ENCODE measurements around the gene POLE. TPM values are rescaled to one million over a fixed set of nuclear protein-coding genes. Genes with fewer than 3 reads are reported as not detected.

Gene POLE
- total RNA-seq, 4 donors from 2014 or later: 25.8 to 66.0 (median 36.9) TPM

- WGBS, 2 donors: 94% methylated on average over 7 of the region's 7 CpGs
- TF ChIP-seq CTCF (IDR thresholded peaks at IDR 0.05): no peak
- no peak for TF ChIP-seq POLR2A (IDR thresholded peaks at IDR 0.05)
- intact Hi-C loops (cut with DNase I; ENCODE audit: low total_unique reads): no loop called here
- H3K4me3 ChIP-seq (ENCODE audit: low read depth, poor library complexity, severe bottlenecking): no peak overlapping the region
- DNase-seq (ENCODE audit: low spot score in 2 of 2): no peak
Observed at GRCh38 chr12:132646850-132647249, 40.3 kb downstream of the POLE start.

GRCh38 chr12:132642846-132643835 is 44.0 kb downstream of the POLE start:
- TF ChIP-seq POLR2A (IDR thresholded peaks at IDR 0.05) (no peak), CTCF (IDR thresholded peaks at IDR 0.05) (no peak)
- no peak for DNase-seq (ENCODE audit: low spot score in 2 of 2)
- H3K4me3 ChIP-seq (ENCODE audit: low read depth, poor library complexity, severe bottlenecking): no peak overlapping the region
- 91 to 92% methylated on average over 27 to 28 of the region's 30 CpGs for WGBS, 2 donors
- intact Hi-C loops (cut with DNase I; ENCODE audit: low total_unique reads): no loop called here

GRCh38 chr12:132641811-132642650 is 45.1 kb downstream of the POLE start:
- 97 to 98% methylated on average over 28 of the region's 28 CpGs for WGBS, 2 donors
- no peak for DNase-seq (ENCODE audit: low spot score in 2 of 2)
- no peak for TF ChIP-seq CTCF (IDR thresholded peaks at IDR 0.05)
- no peak for TF ChIP-seq POLR2A (IDR thresholded peaks at IDR 0.05)
- intact Hi-C loops (cut with DNase I; ENCODE audit: low total_unique reads): no loop called here
- H3K4me3 ChIP-seq (ENCODE audit: low read depth, poor library complexity, severe bottlenecking): no peak overlapping the region

GRCh38 chr12:132640936-132641335 is 46.2 kb downstream of the POLE start:
- 93 to 96% methylated on average over 10 of the region's 10 CpGs for WGBS, 2 donors
- no peak for DNase-seq (ENCODE audit: low spot score in 2 of 2)
- intact Hi-C loops (cut with DNase I; ENCODE audit: low total_unique reads): no loop called here
- H3K4me3 ChIP-seq (ENCODE audit: low read depth, poor library complexity, severe bottlenecking): no peak overlapping the region
- TF ChIP-seq POLR2A (IDR thresholded peaks at IDR 0.05): no peak
- TF ChIP-seq CTCF (IDR thresholded peaks at IDR 0.05): no peak

- TF ChIP-seq CTCF (IDR thresholded peaks at IDR 0.05): no peak
- no peak for TF ChIP-seq POLR2A (IDR thresholded peaks at IDR 0.05)
- no peak overlapping the region for H3K4me3 ChIP-seq (ENCODE audit: low read depth, poor library complexity, severe bottlenecking)
- intact Hi-C loops (cut with DNase I; ENCODE audit: low total_unique reads): no loop called here
- no peak for DNase-seq (ENCODE audit: low spot score in 2 of 2)
- 83 to 84% methylated on average over 12 of the region's 12 CpGs for WGBS, 2 donors
Observed at GRCh38 chr12:132639956-132640520, 47.1 kb downstream of the POLE start.

Data from lower leg skin (tissue), 4 donors.